GM12878 (cell line): ENCODE results near the gene MEMO1. TPM values are rescaled to one million over a fixed set of nuclear protein-coding genes. Genes with fewer than 3 reads are reported as not detected.

Experiments
- ATAC-seq: fragments of 200-7000 bp; cut with Tn5 transposase; 3 replicates; pipeline ENCODE4 v1.9.1; 2020; ENCODE audit warnings: mild to moderate bottlenecking, moderate library complexity
- BruUV-seq: library from RNA; stranded (reverse); fragments of 400-500 nt; replicated peaks from 2 replicates; lab custom pipeline; 2021; lab: Mats Ljungman, UMichigan
- CTCF ChIA-PET: fragments of 300-600 bp; sonication (Branson Sonifier 250); formaldehyde crosslinking; extraction: SDS; loops from one replicate; lab custom pipeline; 2021; ENCODE audit warnings: inconsistent platforms; lab: Yijun Ruan, JAX
- POLR2A ChIA-PET: fragments of 350-600 bp; formaldehyde crosslinking; extraction: SDS; loops from one replicate; lab custom pipeline; 2021; ENCODE audit warnings: inconsistent platforms; lab: Charles Lee
- RAD21 ChIA-PET: fragments of 300-600 bp; sonication (Branson Sonifier 250); formaldehyde crosslinking; loops from one replicate; lab custom pipeline; 2023; ENCODE audit warnings: antibody characterized with exemption; ENCODE audit not compliant: unreplicated experiment; lab: Charles Lee
- SMC1A ChIA-PET: fragments of 300-600 bp; sonication (Branson Sonifier 250); formaldehyde crosslinking; loops from one replicate; lab custom pipeline; 2023; ENCODE audit not compliant: unreplicated experiment, uncharacterized antibody; lab: Charles Lee
- DNase-seq: peaks from one replicate; pipeline ENCODE4 v3.0.0-alpha.2; 2011; ENCODE audit warnings: low read depth, low spot score
- FAIRE-seq: peaks from 3 replicates; lab custom pipeline; 2011; peaks lifted over from hg19 to GRCh38; lab: Jason Lieb, UNC
- H2AFZ ChIP-seq: 2 replicates; pipeline ENCODE4 v1.6.0; 2011; ENCODE audit warnings: low read depth, low read length, control low read depth; ENCODE audit not compliant: control insufficient read depth
- H3K27ac ChIP-seq: 2 replicates; pipeline ENCODE4 v1.5.1; 2011; ENCODE audit warnings: control low read depth; ENCODE audit not compliant: control insufficient read depth, insufficient read depth
- H3K27me3 ChIP-seq, 2 experiments: replicated peaks in 1 of 2; 2 replicates each; pipeline versions ENCODE4 v1.6.0 to v1.6.1; 2011; ENCODE audit warnings: low read length in 1 of 2; ENCODE audit not compliant: control insufficient read depth in 2 of 2, insufficient read depth in 2 of 2
- H3K36me3 ChIP-seq, 2 experiments: 2 replicates each; pipeline ENCODE4 v1.5.1; 2011; ENCODE audit warnings: low read length in 1 of 2; ENCODE audit not compliant: control insufficient read depth in 2 of 2, insufficient read depth in 2 of 2
- H3K4me1 ChIP-seq: 2 replicates; pipeline ENCODE4 v1.6.1; 2011; ENCODE audit warnings: mild to moderate bottlenecking, low read length, moderate library complexity, mixed read lengths; ENCODE audit not compliant: control insufficient read depth, insufficient read depth
- H3K4me2 ChIP-seq: 2 replicates; pipeline ENCODE4 v1.6.0; 2011; ENCODE audit warnings: control low read depth; ENCODE audit not compliant: control insufficient read depth, insufficient read depth
- H3K4me3 ChIP-seq: fragments of 200-600 bp; sonication (generic); 2 replicates; pipeline ENCODE4 v1.5.1; 2016
- H3K79me2 ChIP-seq: 2 replicates; pipeline ENCODE4 v1.6.0; 2011; ENCODE audit warnings: low read length; ENCODE audit not compliant: control insufficient read depth, insufficient read depth
- H3K9ac ChIP-seq: 2 replicates; pipeline ENCODE4 v1.8.0; 2011; ENCODE audit warnings: low read length, control low read depth, mixed read lengths; ENCODE audit not compliant: control insufficient read depth, insufficient read depth
- H3K9me3 ChIP-seq: replicated peaks from 3 replicates; pipeline ENCODE4 v1.5.1; 2011; ENCODE audit warnings: mild to moderate bottlenecking, low read length; ENCODE audit not compliant: control insufficient read depth, insufficient read depth
- H4K20me1 ChIP-seq: 2 replicates; pipeline ENCODE4 v1.6.0; 2011; ENCODE audit not compliant: control insufficient read depth, insufficient read depth
- BCL11A ChIP-seq: IDR thresholded peaks from 2 replicates; pipeline ENCODE4 v1.6.1; 2011; ENCODE audit warnings: low read depth, low read length
- MLLT1 ChIP-seq: fragments of 450-650 bp; IDR thresholded peaks from 2 replicates; pipeline ENCODE4 v1.6.1; 2016; ENCODE audit warnings: mild to moderate bottlenecking
- MXI1 ChIP-seq: fragments of 150-350 bp; IDR thresholded peaks from 2 replicates; pipeline ENCODE4 v1.6.1; 2011; ENCODE audit warnings: low read depth, mild to moderate bottlenecking, inconsistent platforms, low read length, improper control_type of control experiment
- NR2C1 ChIP-seq: fragments of 450-650 bp; IDR thresholded peaks from 2 replicates; pipeline ENCODE4 v1.6.1; 2017; ENCODE audit warnings: antibody characterized with exemption, mild to moderate bottlenecking, moderate library complexity
- PKNOX1 ChIP-seq: fragments of 450-650 bp; IDR thresholded peaks from 2 replicates; pipeline ENCODE4 v1.6.1; 2016; ENCODE audit warnings: mild to moderate bottlenecking
- POLR2AphosphoS5 ChIP-seq: IDR thresholded peaks from 2 replicates; pipeline ENCODE4 v1.6.1; 2011; ENCODE audit warnings: mild to moderate bottlenecking, low read length, inconsistent platforms
- WGBS: methylation state at CpG from one replicate; pipeline ENCODE4 v1.1.6; 2016; ENCODE audit warnings: low lambda C conversion rate; ENCODE audit not compliant: insufficient replicate concordance, insufficient coverage; ENCODE audit errors: missing lambda C conversion rate; 5-methylcytosine and 5-hydroxymethylcytosine counted together
- in situ Hi-C: fragments of 300-500 bp; cut with MboI; formaldehyde crosslinking; loops from 9 replicates; pipeline ENCODE4 v1.14.3; 2018; ENCODE audit warnings: mixed read lengths
- intact Hi-C: fragments of 100-400 bp; cut with micrococcal nuclease; formaldehyde crosslinking; loops from one replicate; pipeline ENCODE4 v1.14.2; 2022; ENCODE audit not compliant: unreplicated experiment
- polyA plus RNA-seq, 11 experiments: library from polyadenylated mRNA; depleted of rRNA in 4 of 11; unstranded in 6 of 11; stranded (reverse) in 5 of 11; fragments of >200 nt; fragmentation: Nextera tagmentation in 4 of 11; fragmentation: Illumina TruSeq in 1 of 11; extraction: Ambion mirVana in 4 of 11; extraction: Trizol in 1 of 11; gene quantifications; 1 replicate in 1 of 11; 2 replicates in 10 of 11; pipeline versions ENCODE4 v1.2.1 to v1.2.3, GENCODE V29; 2011 to 2016; ENCODE audit warnings: inconsistent platforms in 2 of 11, missing spikeins in 2 of 11, low read depth in 1 of 11
- total RNA-seq, 4 experiments: library from RNA; depleted of rRNA in 3 of 4; stranded (reverse); fragments of >200 nt in 3 of 4; fragmentation: Illumina TruSeq in 1 of 4; extraction: Trizol in 1 of 4; gene quantifications; 2 replicates each; pipeline versions ENCODE4 v1.2.1 to v1.2.3, GENCODE V29; 2013 to 2021

Gene MEMO1
- total and polyA plus RNA-seq, 10 of the 15 experiments (the other 5 are each of a cell fraction or from before 2014, with no cell fraction given) = 39.8 to 99.1 (median 72.2) TPM

GRCh38 chr2:32008805-32009515 is 1.8 kb downstream of the MEMO1 start:
- Histone ChIP-seq H3K4me2 (peak overlapping the region; percentile 72), H3K36me3 (no peaks in the 10 kb centered on the region), H3K9ac (peak overlapping the region; percentile 89), H3K27me3 (no peaks in the 10 kb centered on the region), H3K27ac (peak overlapping the region; percentile 91), H3K4me1 (peaks cover 17% of the 10 kb centered on the region), H2AFZ (peak overlapping the region; percentile 10; the same call in 1 of the 2 replicates), H3K9me3 (no peaks in the 10 kb centered on the region), H3K79me2 (peaks cover 62% of the 10 kb centered on the region), H3K4me3 (peak overlapping the region; percentile 96), H4K20me1 (no peaks in the 10 kb centered on the region)
- intact Hi-C loops = loop anchor here (5.0 kb wide), 1 partner anchor 42 kb away; no protein-coding TSS in a partner anchor
- POLR2A ChIA-PET = interaction anchor here (0.6 to 2.1 kb wide), 20 partner anchors 10 to 172 kb away, joined by 3 to 12 read pairs (median 4); partner anchors contain the start of genes DPY30 and SLC30A6
- DNase-seq (no peak), FAIRE-seq (no peak), ATAC-seq (peak; percentile 3)
- in situ Hi-C loops = no loop called here
- SMC1A ChIA-PET = interaction anchor here (0.8 to 3.7 kb wide), 19 partner anchors 11 to 124 kb away, joined by 3 to 29 read pairs (median 4); partner anchors contain the start of genes DPY30 and SPAST
- RAD21 ChIA-PET = interaction anchor here (0.7 to 2.4 kb wide), 16 partner anchors 11 to 157 kb away, joined by 3 to 12 read pairs (median 5); partner anchors contain the start of genes DPY30 and SLC30A6
- TSS peak; percentile 55 for BruUV-seq
- WGBS = 0% methylated on average over 9 of the region's 10 CpGs
- TF ChIP-seq PKNOX1 (peak; percentile 14; the same call in 1 of the 2 replicates), POLR2AphosphoS5 (no peak; the same call in 1 of the 2 replicates)
- CTCF ChIA-PET = interaction anchor here (1.1 to 2.1 kb wide), 4 partner anchors 9 to 122 kb away, joined by 5 to 11 read pairs (median 8); partner anchors contain the start of gene SPAST

- Histone ChIP-seq H3K27me3 (no peaks in the 10 kb centered on the region), H3K27ac (no peak overlapping the region), H3K4me2 (peak overlapping the region; percentile 72), H4K20me1 (no peaks in the 10 kb centered on the region), H3K79me2 (peaks cover 81% of the 10 kb centered on the region), H3K4me1 (peaks cover 17% of the 10 kb centered on the region), H3K4me3 (peak overlapping the region; percentile 96; the same call in 1 of the 2 replicates), H3K9me3 (no peaks in the 10 kb centered on the region), H2AFZ (no peak overlapping the region), H3K9ac (no peak overlapping the region), H3K36me3 (no peaks in the 10 kb centered on the region)
- DNase-seq (no peak), FAIRE-seq (no peak), ATAC-seq (no peak)
- intact Hi-C loops = loop anchor here (5.0 kb wide), 1 partner anchor 40 kb away; no protein-coding TSS in a partner anchor
- POLR2A ChIA-PET = interaction anchor here (1.5 kb wide), 1 partner anchor 73 kb away, joined by 4 read pairs; no protein-coding TSS in a partner anchor
- RAD21 ChIA-PET = interaction anchor here (1.9 kb wide), 1 partner anchor 41 kb away, joined by 5 read pairs; no protein-coding TSS in a partner anchor
- SMC1A ChIA-PET = interaction anchor here (1.1 to 3.7 kb wide), 5 partner anchors 9 to 114 kb away, joined by 3 to 29 read pairs (median 13); partner anchors contain the start of gene DPY30
- BruUV-seq = no TSS peak
- CTCF ChIA-PET = interaction anchor here (1.5 kb wide), 2 partner anchors 37 to 142 kb away, joined by 3 to 4 read pairs; no protein-coding TSS in a partner anchor
- in situ Hi-C loops = no loop called here
- TF ChIP-seq MLLT1 (no peak), BCL11A (no peak), MXI1 (no peak), NR2C1 (no peak)
Measured at GRCh38 chr2:32007121-32007391, 3.8 kb downstream of the MEMO1 start.
